ENCODE measurements around the gene ZDHHC14.
"Not testable (repeated sequence)": the region's sequence is repeated elsewhere in the genome, so short reads cannot be mapped to it uniquely, and the experiment has no call there.

ZDHHC14 gene

DNA sequence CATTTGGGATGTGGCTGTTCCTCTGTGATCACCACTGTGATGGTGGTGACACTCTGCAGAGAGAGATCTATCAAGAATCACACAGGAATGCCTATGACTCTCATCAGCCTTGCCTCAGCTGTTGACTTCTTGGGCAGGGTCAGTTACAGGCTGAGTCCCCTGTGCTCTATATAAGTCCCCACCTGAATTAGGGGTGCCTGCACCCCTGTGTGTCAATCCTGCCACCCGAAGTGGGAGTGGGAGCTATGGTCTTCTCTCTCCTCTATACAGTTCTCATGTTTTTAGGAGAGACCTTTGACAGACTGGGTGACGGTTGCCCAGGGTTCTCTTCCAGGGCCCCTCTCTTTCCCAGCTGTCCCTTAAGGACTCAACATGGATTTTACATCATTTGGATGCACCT is 173.8 kb downstream of the ZDHHC14 start:
- TF ChIP-seq ZNF274 (IDR thresholded peaks at IDR 0.05; ENCODE audit: low read depth, low read length) = no peak
- H3K4me3 ChIP-seq (ENCODE audit: low read length) = no peak overlapping the region

DNA sequence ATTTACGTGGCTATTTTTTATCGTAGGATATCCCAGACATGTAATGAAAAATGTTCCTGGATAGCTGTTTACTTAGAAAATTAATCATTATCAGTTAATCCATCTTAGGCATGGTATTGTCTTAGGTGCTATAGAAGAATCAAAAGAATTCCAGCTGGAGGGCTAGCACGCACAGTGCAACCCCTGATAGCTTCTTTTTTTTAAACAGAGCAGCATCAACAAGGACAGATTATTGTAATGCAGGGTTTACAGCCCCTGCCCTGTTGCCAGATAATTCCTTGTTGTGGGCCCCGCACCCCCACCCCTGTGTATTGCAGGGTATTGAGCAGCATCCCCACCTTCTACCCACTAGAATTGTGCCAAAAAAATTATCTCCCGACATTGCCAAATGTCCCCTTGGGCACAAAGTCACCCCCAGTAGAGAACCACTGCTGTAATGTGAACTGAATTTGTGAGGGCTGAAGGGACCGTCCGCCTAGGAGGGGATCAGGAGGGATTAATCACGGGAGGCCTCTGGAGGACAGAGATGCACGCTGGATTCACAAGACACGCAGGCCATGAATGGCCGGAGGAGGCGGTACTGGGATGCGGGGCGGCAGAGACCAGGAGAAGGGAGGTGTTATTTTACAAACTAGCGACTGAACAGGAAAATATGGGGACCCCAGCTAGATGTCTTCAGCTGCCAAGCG is 174.6 kb downstream of the ZDHHC14 start:
- H3K4me3 ChIP-seq (ENCODE audit: low read length) = no peak overlapping the region
- no peak for TF ChIP-seq ZNF274 (IDR thresholded peaks at IDR 0.05; ENCODE audit: low read depth, low read length)

DNA sequence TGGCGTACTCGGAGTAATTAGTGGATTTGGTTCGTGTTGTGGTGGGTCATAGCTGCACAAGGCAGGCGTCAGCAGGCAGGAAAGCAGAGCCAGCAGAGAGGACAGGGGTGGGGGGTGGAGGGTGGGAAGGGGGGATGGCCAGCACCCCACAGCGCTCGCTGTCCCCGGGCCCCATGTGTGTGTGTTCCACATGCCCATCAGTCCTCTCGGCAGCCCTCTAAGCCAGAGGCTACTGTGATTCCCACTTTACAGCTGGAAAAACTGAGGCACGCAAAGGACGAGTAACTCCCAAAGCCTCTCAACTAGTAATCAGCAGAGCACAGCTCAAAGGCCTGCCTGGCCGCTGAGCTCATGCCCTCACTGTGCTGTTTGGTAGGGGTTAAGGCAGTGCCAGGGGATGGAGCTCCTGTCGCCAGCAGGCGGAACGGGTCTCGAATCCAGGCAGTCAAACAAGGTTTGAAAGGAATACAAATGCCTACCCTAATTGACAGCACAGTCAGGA is 175.2 kb downstream of the ZDHHC14 start:
- no peak for TF ChIP-seq ZNF274 (IDR thresholded peaks at IDR 0.05; ENCODE audit: low read depth, low read length)
- H3K4me3 ChIP-seq (ENCODE audit: low read length) = no peak overlapping the region

- peak overlapping the region; percentile 18; the same call in 1 of the 2 replicates for H3K4me3 ChIP-seq (ENCODE audit: low read length)
- no peak for TF ChIP-seq ZNF274 (IDR thresholded peaks at IDR 0.05; ENCODE audit: low read depth, low read length)
These were observed 175.9 kb downstream of the ZDHHC14 start for GRCh38 chr6:157556671-157557430.

GRCh38 chr6:157557559-157557958 is 176.6 kb downstream of the ZDHHC14 start:
- TF ChIP-seq ZNF274 (IDR thresholded peaks at IDR 0.05; ENCODE audit: low read depth, low read length) = no peak
- H3K4me3 ChIP-seq (ENCODE audit: low read length) = no peak overlapping the region

DNA sequence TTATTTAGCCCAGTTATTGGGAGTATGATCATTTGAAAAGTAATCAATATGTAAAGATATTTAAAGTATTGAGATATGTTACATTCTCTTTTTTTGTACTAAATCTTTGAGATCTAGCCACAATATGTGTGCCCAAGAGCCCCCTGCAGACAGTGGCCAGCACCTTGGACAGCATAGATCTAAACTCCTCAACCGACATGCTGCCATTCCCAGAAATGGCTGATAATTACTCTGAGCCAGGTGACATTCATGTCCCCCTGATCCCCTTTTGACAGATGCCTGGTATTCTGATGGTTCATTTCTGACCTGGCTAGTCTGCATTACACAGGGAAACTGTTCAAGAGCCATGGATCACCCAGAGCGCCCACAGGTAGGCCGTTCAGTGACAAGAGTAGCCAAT is 177.1 kb downstream of the ZDHHC14 start:
- no peak for TF ChIP-seq ZNF274 (IDR thresholded peaks at IDR 0.05; ENCODE audit: low read depth, low read length)
- no peak overlapping the region for H3K4me3 ChIP-seq (ENCODE audit: low read length)

GRCh38 chr6:157558487-157559200 is 177.7 kb downstream of the ZDHHC14 start:
- TF ChIP-seq ZNF274 (IDR thresholded peaks at IDR 0.05; ENCODE audit: low read depth, low read length) = no peak
- no peak overlapping the region for H3K4me3 ChIP-seq (ENCODE audit: low read length)

DNA sequence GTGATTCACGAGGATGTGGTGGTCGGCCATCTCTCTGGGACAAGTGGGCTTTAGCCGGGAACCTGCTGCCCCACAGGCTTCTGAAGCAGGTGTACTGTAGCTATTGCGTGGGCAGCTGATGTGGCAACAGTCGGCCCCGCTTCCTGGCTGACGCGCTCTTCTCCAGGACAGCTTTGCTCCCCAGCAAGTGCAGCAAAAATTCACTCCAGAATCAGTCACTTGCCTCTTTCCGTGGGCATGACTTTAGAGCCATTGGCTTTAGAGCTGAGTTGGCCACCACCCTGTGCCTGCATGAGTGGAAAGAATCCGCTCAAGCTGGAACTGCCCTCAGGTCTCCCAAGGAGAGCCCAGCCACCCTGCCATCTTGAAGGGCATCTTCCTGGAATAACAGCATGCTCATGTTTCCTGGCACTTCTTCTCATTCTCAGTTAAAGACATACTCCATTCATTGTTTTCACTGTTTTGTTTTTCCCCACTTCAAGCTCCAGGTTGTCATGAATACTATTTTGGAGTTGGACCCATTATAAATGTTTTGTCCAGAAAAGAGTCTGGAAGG is 178.3 kb downstream of the ZDHHC14 start:
- TF ChIP-seq ZNF274 (IDR thresholded peaks at IDR 0.05; ENCODE audit: low read depth, low read length) = no peak
- no peak overlapping the region for H3K4me3 ChIP-seq (ENCODE audit: low read length)

GRCh38 chr6:157560063-157560462 is 179.1 kb downstream of the ZDHHC14 start:
- H3K4me3 ChIP-seq (ENCODE audit: low read length) = not testable (repeated sequence)

- TF ChIP-seq ZNF274 (IDR thresholded peaks at IDR 0.05; ENCODE audit: low read depth, low read length) = no peak
- H3K4me3 ChIP-seq (ENCODE audit: low read length) = peak overlapping the region; percentile 8; the same call in 1 of the 2 replicates
These were observed 179.9 kb downstream of the ZDHHC14 start for GRCh38 chr6:157560691-157561413.

GRCh38 chr6:157561414-157561790 is 180.4 kb downstream of the ZDHHC14 start:
- peak overlapping the region; percentile 8; the same call in 1 of the 2 replicates for H3K4me3 ChIP-seq (ENCODE audit: low read length)

DNA sequence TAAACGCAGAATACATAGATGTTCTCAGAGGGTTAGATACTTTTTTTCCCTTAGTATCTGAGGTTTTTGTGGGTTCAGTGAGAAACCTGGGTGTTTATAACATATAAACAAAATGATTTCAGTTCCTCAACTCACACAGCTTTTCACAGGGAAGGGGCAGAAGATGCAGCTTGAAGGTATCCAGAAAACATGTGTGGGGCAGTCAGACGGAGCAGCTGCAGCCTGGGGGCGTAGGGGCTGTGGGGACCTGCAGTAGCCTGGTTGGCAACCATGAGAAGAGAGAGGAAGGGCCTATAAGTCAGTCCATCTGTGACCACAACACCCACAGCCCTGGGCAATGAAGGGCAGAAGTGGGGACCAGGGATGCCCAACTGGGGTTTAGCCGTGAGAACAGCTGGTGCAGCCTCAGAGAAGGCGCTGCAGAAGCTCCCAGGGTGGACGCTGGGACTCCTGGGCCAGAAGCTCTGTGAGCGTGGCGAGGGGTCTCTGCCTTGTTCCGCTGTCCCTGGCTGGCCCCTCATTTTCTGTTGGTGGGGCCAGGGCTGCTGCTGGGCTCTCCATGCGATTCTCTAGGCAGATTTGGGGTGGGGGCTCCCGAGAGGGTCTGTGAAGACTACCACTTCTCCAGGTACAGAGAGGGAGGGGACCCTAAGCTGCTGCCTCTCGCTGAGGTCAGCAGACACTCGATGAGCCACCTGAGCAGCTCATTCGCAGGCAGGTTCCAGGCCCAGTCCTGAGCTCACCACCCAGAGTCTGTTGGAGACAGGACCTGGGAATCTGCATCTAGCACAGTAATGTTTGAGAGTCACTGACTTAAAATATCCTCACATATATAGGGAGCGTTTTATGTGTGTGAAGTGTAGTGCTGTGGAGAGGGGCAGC is 181.2 kb downstream of the ZDHHC14 start:
- H3K4me3 ChIP-seq (ENCODE audit: low read length) = no peak overlapping the region; the same call in 1 of the 2 replicates
- no peak for TF ChIP-seq ZNF274 (IDR thresholded peaks at IDR 0.05; ENCODE audit: low read depth, low read length)

More at GRCh38 chr6:157561414-157561790, 180.4 kb downstream of the ZDHHC14 start:
- no peak for TF ChIP-seq ZNF274 (IDR thresholded peaks at IDR 0.05; ENCODE audit: low read depth, low read length)

GRCh38 chr6:157562997-157563396 is 182.0 kb downstream of the ZDHHC14 start:
- TF ChIP-seq ZNF274 (IDR thresholded peaks at IDR 0.05; ENCODE audit: low read depth, low read length) = no peak
- H3K4me3 ChIP-seq (ENCODE audit: low read length) = no peak overlapping the region

All from GM08714 (cell line).